Lower leg skin (tissue), 3 donors: Measurements from ENCODE around the gene VPS39.

Experiments used
- POLR2A ChIP-seq, 2 donors: fragments of 450-650 bp; IDR thresholded peaks; one replicate each; pipeline ENCODE4 v1.6.1; 2016 to 2017; ENCODE audit warnings: antibody characterized with exemption in 2 of 2, mild to moderate bottlenecking in 1 of 2, moderate library complexity in 1 of 2
- TF ChIP-seq, protein P1 (sequence below), 3 donors: fragments of 450-650 bp; IDR thresholded peaks; one replicate each; pipeline ENCODE4 v1.5.1; 2016; ENCODE audit warnings: antibody characterized with exemption in 3 of 3, mild to moderate bottlenecking in 3 of 3, moderate library complexity in 2 of 3

DNA sequence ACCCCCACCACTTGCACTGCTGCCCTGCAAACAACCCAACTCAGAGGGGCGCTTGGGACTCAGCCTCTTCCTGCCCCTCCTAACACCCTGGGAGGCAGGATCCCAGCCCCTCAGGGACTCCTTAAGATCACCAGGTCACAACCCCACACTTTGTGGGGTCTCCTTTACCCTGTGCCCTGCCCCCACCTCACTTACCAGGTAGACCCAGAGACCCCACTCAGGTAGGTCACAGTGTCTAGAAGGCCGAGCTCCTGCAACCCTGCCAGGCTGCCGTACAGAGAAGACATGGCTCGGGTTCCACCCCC lies 60.7 kb downstream of the VPS39 start:
- TF ChIP-seq POLR2A (IDR thresholded peaks at IDR 0.05) = no peak
- TF ChIP-seq, protein P1, sequence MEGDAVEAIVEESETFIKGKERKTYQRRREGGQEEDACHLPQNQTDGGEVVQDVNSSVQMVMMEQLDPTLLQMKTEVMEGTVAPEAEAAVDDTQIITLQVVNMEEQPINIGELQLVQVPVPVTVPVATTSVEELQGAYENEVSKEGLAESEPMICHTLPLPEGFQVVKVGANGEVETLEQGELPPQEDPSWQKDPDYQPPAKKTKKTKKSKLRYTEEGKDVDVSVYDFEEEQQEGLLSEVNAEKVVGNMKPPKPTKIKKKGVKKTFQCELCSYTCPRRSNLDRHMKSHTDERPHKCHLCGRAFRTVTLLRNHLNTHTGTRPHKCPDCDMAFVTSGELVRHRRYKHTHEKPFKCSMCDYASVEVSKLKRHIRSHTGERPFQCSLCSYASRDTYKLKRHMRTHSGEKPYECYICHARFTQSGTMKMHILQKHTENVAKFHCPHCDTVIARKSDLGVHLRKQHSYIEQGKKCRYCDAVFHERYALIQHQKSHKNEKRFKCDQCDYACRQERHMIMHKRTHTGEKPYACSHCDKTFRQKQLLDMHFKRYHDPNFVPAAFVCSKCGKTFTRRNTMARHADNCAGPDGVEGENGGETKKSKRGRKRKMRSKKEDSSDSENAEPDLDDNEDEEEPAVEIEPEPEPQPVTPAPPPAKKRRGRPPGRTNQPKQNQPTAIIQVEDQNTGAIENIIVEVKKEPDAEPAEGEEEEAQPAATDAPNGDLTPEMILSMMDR (IDR thresholded peaks at IDR 0.05) = no peak
